HL-60 (cell line): ENCODE data around the gene PTPRN2.

ENCODE experiments used
- CTCF ChIP-seq: IDR thresholded peaks from one replicate; pipeline ENCODE4 v1.5.1; 2011; ENCODE audit warnings: low read length, control low read depth, inconsistent platforms; ENCODE audit not compliant: insufficient read depth
- POLR2AphosphoS5 ChIP-seq: IDR thresholded peaks from 2 replicates; pipeline ENCODE4 v1.6.1; 2012; ENCODE audit warnings: low read depth
- SPI1 ChIP-seq: IDR thresholded peaks from 2 replicates; pipeline ENCODE4 v1.6.1; 2012; ENCODE audit warnings: low read depth, mild to moderate bottlenecking, borderline replicate concordance
- TF ChIP-seq, protein P1 (sequence below): IDR thresholded peaks from 2 replicates; pipeline ENCODE4 v1.6.1; 2012; ENCODE audit warnings: low read depth; ENCODE audit not compliant: insufficient replicate concordance

DNA sequence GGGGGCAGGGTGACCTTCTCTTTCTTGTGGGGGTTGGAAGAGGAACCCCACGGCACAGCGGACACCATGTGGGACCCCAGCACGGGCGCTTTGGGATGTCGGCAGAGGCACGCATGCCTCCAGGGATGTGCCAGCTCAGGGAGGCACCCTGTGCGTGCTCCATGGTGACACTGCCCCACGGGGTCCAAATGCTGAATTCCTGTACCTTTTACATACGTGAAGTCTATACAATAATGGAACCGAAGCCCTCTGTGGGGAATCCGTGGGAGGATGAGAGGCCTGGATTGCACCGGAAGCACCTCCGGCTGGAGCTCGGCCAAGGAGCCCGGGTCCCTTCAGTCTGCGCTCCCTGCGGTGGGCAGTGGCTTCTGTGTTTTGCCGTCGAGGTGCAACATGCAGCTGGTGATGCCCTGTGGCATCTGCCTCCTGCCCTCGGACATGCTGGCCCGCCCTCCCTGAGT, 726.6 kb downstream of the PTPRN2 start:
- no peak for TF ChIP-seq CTCF
- TF ChIP-seq POLR2AphosphoS5: no peak
- TF ChIP-seq, protein P1, sequence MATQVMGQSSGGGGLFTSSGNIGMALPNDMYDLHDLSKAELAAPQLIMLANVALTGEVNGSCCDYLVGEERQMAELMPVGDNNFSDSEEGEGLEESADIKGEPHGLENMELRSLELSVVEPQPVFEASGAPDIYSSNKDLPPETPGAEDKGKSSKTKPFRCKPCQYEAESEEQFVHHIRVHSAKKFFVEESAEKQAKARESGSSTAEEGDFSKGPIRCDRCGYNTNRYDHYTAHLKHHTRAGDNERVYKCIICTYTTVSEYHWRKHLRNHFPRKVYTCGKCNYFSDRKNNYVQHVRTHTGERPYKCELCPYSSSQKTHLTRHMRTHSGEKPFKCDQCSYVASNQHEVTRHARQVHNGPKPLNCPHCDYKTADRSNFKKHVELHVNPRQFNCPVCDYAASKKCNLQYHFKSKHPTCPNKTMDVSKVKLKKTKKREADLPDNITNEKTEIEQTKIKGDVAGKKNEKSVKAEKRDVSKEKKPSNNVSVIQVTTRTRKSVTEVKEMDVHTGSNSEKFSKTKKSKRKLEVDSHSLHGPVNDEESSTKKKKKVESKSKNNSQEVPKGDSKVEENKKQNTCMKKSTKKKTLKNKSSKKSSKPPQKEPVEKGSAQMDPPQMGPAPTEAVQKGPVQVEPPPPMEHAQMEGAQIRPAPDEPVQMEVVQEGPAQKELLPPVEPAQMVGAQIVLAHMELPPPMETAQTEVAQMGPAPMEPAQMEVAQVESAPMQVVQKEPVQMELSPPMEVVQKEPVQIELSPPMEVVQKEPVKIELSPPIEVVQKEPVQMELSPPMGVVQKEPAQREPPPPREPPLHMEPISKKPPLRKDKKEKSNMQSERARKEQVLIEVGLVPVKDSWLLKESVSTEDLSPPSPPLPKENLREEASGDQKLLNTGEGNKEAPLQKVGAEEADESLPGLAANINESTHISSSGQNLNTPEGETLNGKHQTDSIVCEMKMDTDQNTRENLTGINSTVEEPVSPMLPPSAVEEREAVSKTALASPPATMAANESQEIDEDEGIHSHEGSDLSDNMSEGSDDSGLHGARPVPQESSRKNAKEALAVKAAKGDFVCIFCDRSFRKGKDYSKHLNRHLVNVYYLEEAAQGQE: no peak
- no peak for TF ChIP-seq SPI1
